GM18873 (cell line): Measurements from ENCODE around the gene LRRC1.
"Not testable (repeated sequence)": the region's sequence is repeated elsewhere in the genome, so short reads cannot be mapped to it uniquely, and the experiment has no call there.

Source experiments
- ATAC-seq: cut with Tn5 transposase; IDR thresholded peaks from one replicate; pipeline ENCODE4 v1.9.1; 2021; ENCODE audit warnings: mild to moderate bottlenecking, moderate library complexity, moderate number of reproducible peaks; ENCODE audit not compliant: unreplicated experiment, low FRiP score

LRRC1 gene

DNA sequence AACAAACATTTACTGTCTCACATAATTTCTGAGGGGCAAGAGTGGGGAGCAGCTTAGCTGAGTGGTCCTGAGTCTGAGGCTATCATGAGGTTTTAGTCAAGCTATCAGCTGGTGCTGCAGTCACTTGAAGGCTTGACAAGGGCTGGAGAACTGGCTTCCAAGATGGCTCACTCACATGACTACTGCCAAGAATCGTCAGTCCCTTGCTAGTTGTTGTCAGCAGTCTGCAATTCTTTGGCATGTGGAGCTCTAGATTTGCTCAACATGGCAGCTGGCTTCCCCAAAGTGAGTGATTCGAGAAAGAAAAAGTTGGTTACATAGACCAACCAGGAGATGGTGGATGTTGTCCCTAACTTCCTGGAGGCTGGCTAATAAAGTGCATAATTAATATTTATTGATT is 2.8 kb upstream of the LRRC1 start:
- no peak for ATAC-seq

DNA sequence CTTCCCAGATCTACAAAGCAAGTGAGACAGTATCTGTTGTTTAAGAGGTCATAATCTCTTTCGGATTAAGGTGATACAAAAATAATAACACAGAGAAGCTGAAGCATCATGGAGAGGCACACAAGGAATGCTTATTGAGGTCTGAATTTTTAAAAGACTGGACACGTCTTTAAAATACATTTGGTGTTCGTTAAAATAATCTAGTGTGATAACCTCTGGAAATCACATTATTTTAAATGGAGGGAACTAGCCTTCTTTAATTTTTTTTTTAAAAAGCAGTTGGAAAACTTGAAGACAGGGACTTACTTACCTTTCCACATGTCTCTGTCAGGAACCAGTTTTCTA is 1.9 kb upstream of the LRRC1 start:
- no peak for ATAC-seq

DNA sequence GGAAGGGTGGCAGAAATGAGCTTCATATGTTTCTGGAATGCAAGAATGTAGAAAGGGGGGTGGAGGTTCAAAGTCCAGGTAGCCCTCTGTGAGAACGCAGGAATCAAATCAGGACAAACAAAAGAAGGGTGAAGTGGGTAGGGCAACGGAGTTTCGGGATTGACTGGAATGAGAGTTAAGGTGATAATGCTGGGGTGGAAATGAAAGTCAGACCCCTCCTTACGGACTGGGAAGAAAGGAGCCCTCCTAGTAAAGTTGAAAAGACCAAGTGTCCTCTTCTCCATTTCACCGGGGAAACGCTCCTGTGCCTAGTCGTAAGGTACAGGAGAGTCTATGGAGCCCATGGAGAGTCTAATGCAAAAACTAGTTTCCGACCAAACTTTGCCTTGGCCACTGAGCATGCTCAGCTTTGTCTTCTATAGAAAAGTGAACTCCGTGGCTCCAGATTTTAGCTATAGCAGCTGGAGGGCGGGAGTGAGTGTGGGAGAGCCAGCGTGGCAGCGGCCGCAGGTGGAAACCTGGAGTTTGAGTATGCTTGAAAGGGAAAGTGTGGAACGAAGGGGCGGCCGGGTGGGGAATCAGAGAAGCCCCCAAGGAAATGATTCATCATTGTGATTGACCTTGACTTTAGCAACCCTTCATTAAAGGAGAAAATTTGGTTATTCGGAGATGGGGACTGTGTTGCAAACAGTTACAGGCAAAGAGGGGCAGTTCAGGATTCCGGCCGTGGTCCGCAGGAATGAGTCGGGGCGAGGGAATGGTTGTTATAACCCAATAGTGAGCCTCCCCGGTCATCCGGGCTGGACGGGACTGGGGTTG is 1.3 kb upstream of the LRRC1 start:
- no peak for ATAC-seq

- peak; percentile 73 for ATAC-seq
Measured at GRCh38 chr6:53794137-53794719, 577 bp upstream of the LRRC1 start.

- ATAC-seq: peak; percentile 6
Measured at GRCh38 chr6:53795340-53795701, 516 bp downstream of the LRRC1 start.

- no peak for ATAC-seq
Measured at GRCh38 chr6:53795702-53796450, 1.1 kb downstream of the LRRC1 start.

DNA sequence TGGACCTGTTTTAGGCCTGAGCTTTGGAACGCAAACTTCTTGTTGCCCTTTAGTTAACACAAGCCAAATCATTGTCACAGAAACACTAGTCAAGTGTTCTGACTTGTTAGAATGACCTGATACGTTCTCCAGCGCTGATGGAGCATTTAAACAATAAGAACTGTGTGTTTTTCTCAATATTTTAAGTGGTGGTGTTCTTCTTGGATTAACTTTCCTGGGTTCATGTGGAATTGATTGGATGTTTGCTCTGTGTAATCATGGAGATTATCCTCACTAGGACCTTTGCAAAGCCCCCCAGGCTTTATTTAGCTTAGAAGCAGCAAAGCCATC is 1.6 kb downstream of the LRRC1 start:
- ATAC-seq: no peak

DNA sequence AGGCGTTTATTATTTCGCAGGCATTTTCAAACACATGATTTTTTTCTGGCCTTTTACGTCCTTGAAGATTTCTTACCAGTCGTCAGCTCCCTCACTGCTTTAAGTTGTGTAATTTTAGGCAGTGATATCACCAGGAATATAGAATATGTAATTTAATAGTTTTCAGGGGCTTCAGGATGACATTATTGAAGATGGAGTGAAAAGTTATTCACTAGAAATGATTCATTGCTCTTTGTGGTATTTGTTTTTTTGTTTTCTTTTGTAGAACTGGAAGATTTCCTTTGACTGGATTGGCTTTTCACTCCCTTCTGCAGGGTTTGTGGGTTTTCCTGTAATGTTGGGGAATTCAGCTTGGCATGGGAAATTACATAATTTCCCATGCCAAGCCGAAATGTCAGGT is 2.0 kb downstream of the LRRC1 start:
- no peak for ATAC-seq

- no peak for ATAC-seq
Measured at GRCh38 chr6:53797304-53797703, 2.5 kb downstream of the LRRC1 start.

- ATAC-seq: no peak
Measured at GRCh38 chr6:53799340-53799739, 4.5 kb downstream of the LRRC1 start.

GRCh38 chr6:53801022-53801421 is 6.2 kb downstream of the LRRC1 start:
- no peak for ATAC-seq

GRCh38 chr6:53802582-53802981 is 7.8 kb downstream of the LRRC1 start:
- no peak for ATAC-seq

- no peak for ATAC-seq
Measured at GRCh38 chr6:53803081-53803860, 8.5 kb downstream of the LRRC1 start.

DNA sequence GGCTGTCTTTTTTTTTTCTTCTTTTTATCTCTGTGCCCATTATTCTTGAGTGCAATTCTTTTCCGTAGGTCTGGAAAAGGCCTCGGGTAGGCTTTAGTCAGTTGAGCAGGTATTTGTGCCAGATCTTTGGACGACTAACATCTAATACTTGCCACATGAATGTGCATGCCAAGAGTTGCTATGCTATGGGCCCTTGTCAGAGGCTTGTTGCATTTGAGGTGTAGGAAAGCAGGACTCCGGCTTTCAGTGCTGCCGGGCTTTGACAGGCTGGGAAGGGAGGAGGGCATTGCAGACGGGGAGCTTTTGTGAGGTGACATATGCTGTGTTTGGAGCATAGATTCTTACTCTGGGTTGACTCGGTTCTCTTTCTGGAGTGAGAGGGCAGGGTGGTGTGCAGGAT is 10.2 kb downstream of the LRRC1 start:
- no peak for ATAC-seq

- ATAC-seq: no peak
Measured at GRCh38 chr6:53805725-53806124, 10.9 kb downstream of the LRRC1 start.

- not testable (repeated sequence) for ATAC-seq
Measured at GRCh38 chr6:53807606-53808005, 12.8 kb downstream of the LRRC1 start.

DNA sequence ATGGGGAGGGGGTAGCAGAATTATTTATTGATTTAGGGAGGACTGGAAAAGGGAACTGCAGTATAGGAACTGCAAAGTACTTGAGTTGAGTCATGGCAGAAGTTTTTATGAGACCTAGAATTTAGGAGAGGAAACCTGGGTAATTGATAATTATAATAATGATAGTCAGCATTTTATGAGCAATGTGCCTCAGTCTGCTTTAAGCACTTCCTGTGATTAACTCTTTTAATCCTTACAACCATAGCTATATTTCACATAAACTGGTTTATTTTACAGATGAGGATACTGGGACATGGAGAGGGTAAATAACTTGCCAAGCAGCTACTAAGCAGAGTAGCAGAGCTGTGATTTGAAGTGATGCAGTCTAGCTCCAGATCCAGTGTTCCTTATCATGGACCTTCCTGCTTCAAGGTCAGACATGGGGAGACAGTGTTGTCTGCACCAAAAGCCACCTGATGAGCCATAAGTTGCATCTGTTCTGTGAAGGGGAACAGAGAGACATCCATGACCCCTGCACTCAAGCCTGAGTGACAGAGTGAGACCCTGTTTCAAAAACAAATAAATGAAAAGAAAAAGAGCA is 13.6 kb downstream of the LRRC1 start:
- no peak for ATAC-seq

DNA sequence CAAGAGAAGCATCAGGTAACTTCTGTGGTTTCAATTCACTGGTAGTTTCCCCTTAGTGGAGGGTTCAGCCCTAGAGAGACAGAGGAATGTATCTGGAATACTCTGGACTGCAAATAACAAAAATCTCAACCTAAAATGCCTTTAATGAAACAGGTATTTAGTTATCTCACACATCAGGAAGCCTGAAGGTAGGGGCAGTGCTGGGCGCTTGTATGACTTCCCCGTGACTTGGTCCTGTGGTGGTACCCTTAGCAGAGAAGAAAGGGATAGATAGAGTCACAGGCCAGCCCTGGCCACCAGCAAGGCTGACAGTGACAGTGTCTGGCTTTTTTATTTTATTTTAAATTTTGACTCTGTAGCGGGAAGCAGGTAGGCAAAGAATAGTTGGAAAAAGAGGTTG is 14.9 kb downstream of the LRRC1 start:
- no peak for ATAC-seq

GRCh38 chr6:53811082-53811481 is 16.3 kb downstream of the LRRC1 start:
- ATAC-seq: peak; percentile 93

GRCh38 chr6:53811746-53812145 is 16.9 kb downstream of the LRRC1 start:
- ATAC-seq: no peak

DNA sequence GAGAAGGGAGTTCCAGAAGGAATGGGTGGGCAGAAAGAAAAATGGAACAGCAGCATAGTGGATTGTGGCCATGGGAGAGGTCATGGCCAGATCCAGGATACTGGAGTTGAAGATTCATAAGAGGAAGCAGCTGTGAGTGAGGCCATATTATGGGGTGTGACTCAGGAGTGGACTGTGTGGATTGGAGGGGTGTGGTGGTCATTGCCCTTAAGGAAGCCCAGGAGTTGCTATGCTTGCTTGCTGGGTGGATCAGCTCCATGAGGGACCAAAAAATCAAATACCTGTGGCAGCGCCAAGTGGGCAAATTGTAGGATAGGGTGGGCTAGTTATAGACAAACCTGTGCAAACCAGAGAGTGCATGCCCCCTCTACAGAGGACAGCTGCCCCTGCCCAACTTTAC is 18.3 kb downstream of the LRRC1 start:
- ATAC-seq: no peak
